GM23338 (cell line): Measurements from ENCODE around the gene AFF3. TPM values are rescaled to one million over a fixed set of nuclear protein-coding genes. Genes with fewer than 3 reads are reported as not detected.

Experiments used
- ATAC-seq: fragments of 200-7000 bp; cut with Tn5 transposase; 3 replicates; pipeline ENCODE4 v1.9.1; 2020
- DNase-seq: peaks from one replicate; pipeline ENCODE4 v3.0.0-alpha.2; 2015; ENCODE audit warnings: low spot score
- H2AFZ ChIP-seq: fragments of 200-600 bp; sonication (generic); 2 replicates; pipeline ENCODE4 v1.8.0; 2016; ENCODE audit warnings: antibody characterized with exemption, mild to moderate bottlenecking, moderate library complexity
- H3F3A ChIP-seq: fragments of 200-600 bp; sonication (generic); replicated peaks from 2 replicates; pipeline ENCODE4 v1.8.0; 2017; ENCODE audit warnings: antibody characterized with exemption, mixed run types, low read depth
- H3K27ac ChIP-seq: fragments of 200-600 bp; sonication (generic); 2 replicates; pipeline ENCODE4 v1.6.1; 2016; ENCODE audit warnings: low read depth
- H3K27me3 ChIP-seq: fragments of 200-600 bp; sonication (generic); 2 replicates; pipeline ENCODE4 v1.8.0; 2016; ENCODE audit warnings: mild to moderate bottlenecking, mixed run types, moderate library complexity; ENCODE audit not compliant: insufficient read depth
- H3K36me3 ChIP-seq: fragments of 200-600 bp; sonication (generic); 2 replicates; pipeline ENCODE4 v1.8.0; 2016; ENCODE audit warnings: mild to moderate bottlenecking; ENCODE audit not compliant: insufficient read depth
- H3K4me1 ChIP-seq: fragments of 200-600 bp; sonication (generic); 2 replicates; pipeline ENCODE4 v1.8.0; 2016; ENCODE audit warnings: mild to moderate bottlenecking, moderate library complexity; ENCODE audit not compliant: insufficient read depth
- H3K4me2 ChIP-seq: fragments of 200-600 bp; sonication (generic); 2 replicates; pipeline ENCODE4 v1.7.1; 2017; ENCODE audit warnings: mixed run types
- H3K4me3 ChIP-seq: fragments of 200-600 bp; sonication (generic); 2 replicates; pipeline ENCODE4 v1.6.1; 2016; ENCODE audit warnings: mixed run types
- H3K79me2 ChIP-seq: fragments of 200-600 bp; sonication (generic); replicated peaks from 2 replicates; pipeline ENCODE4 v1.8.0; 2017; ENCODE audit warnings: mild to moderate bottlenecking; ENCODE audit not compliant: insufficient read depth
- H3K9me2 ChIP-seq: fragments of 200-600 bp; sonication (generic); 2 replicates; pipeline ENCODE4 v1.8.0; 2017; ENCODE audit not compliant: insufficient read depth
- H4K20me1 ChIP-seq: fragments of 200-600 bp; sonication (generic); replicated peaks from 2 replicates; pipeline ENCODE4 v1.8.0; 2017; ENCODE audit warnings: mild to moderate bottlenecking; ENCODE audit not compliant: insufficient read depth
- H3K27ac Mint-ChIP-seq: 2 replicates; pipeline ENCODE4 v1.8.0; 2020; ENCODE audit warnings: inconsistent platforms, mild to moderate bottlenecking, moderate library complexity, mixed read lengths
- H3K27me3 Mint-ChIP-seq: 3 replicates; pipeline ENCODE4 v1.8.0; 2022; ENCODE audit warnings: low read depth, mild to moderate bottlenecking, moderate library complexity, mixed read lengths, inconsistent platforms; ENCODE audit not compliant: insufficient read depth, poor library complexity
- H3K36me3 Mint-ChIP-seq: 3 replicates; pipeline ENCODE4 v1.8.0; 2021; ENCODE audit warnings: low read depth, mild to moderate bottlenecking, inconsistent platforms, moderate library complexity, mixed read lengths
- H3K4me1 Mint-ChIP-seq: 3 replicates; pipeline ENCODE4 v1.8.0; 2020; ENCODE audit warnings: mild to moderate bottlenecking, inconsistent platforms, mixed read lengths
- H3K4me3 Mint-ChIP-seq: 3 replicates; pipeline ENCODE4 v1.8.0; 2021; ENCODE audit warnings: moderate library complexity, mild to moderate bottlenecking, inconsistent platforms, mixed read lengths
- H3K9me3 Mint-ChIP-seq: 3 replicates; pipeline ENCODE4 v1.8.0; 2020; ENCODE audit warnings: moderate library complexity, mild to moderate bottlenecking, inconsistent platforms, mixed read lengths
- CREB1 ChIP-seq: fragments of 250-450 bp; sonication (Bioruptor Pico); IDR thresholded peaks from 2 replicates; pipeline ENCODE4 v1.5.0; 2020; ENCODE audit warnings: low read depth, mild to moderate bottlenecking, moderate library complexity
- EZH2 ChIP-seq: fragments of 200-600 bp; sonication (generic); IDR thresholded peaks from one replicate; pipeline ENCODE4 v1.8.0; 2017; ENCODE audit warnings: antibody characterized with exemption, mild to moderate bottlenecking, low read depth; ENCODE audit not compliant: unreplicated experiment
- EZH2phosphoT487 ChIP-seq: fragments of 200-600 bp; sonication (generic); IDR thresholded peaks from one replicate; pipeline ENCODE4 v1.8.1; 2018; ENCODE audit warnings: antibody characterized with exemption; ENCODE audit not compliant: unreplicated experiment
- NANOG ChIP-seq: IDR thresholded peaks from 2 replicates; pipeline ENCODE4 v1.6.1; 2016; ENCODE audit warnings: antibody characterized with exemption, borderline replicate concordance
- STAT1 ChIP-seq: IDR thresholded peaks from one replicate; pipeline ENCODE4 v1.6.1; 2016; ENCODE audit warnings: antibody characterized with exemption; ENCODE audit not compliant: unreplicated experiment
- ZNF331 ChIP-seq: fragments of 250-450 bp; sonication (Bioruptor Pico); IDR thresholded peaks from 2 replicates; pipeline ENCODE4 v1.5.0; 2020; ENCODE audit warnings: low read depth, mild to moderate bottlenecking, moderate library complexity
- polyA plus RNA-seq: library from polyadenylated mRNA; unstranded; fragments of >200 nt; fragmentation: Nextera tagmentation; extraction: Ambion mirVana; gene quantifications from 2 replicates; pipeline ENCODE4 v1.2.1, GENCODE V29; 2016
- total RNA-seq: library from RNA; depleted of rRNA; stranded (reverse); fragments of >200 nt; shearing (Covaris generic); gene quantifications from 2 replicates; pipeline ENCODE4 v1.2.3, GENCODE V29; 2014
- TF ChIP-seq, protein P1 (sequence below): IDR thresholded peaks from 2 replicates; pipeline ENCODE4 v1.6.1; 2016; ENCODE audit warnings: antibody characterized with exemption
- TF ChIP-seq, protein P2 (sequence below), 2 experiments: fragments of 200-600 bp in 1 of 2; sonication (generic) in 1 of 2; conservative IDR thresholded peaks; 2 replicates each; pipeline versions ENCODE4 v1.5.1 to v1.6.1; 2016 to 2017; ENCODE audit warnings: antibody characterized with exemption in 2 of 2, low read depth in 2 of 2, mild to moderate bottlenecking in 2 of 2, moderate library complexity in 1 of 2
- TF ChIP-seq, protein P3 (sequence below): IDR thresholded peaks from one replicate; pipeline ENCODE4 v1.6.1; 2018; ENCODE audit warnings: antibody characterized with exemption; ENCODE audit not compliant: unreplicated experiment
- TF ChIP-seq, protein P4 (sequence below): fragments of 250-450 bp; sonication (Bioruptor Pico); IDR thresholded peaks from 2 replicates; pipeline ENCODE4 v1.5.0; 2020; ENCODE audit warnings: mild to moderate bottlenecking, moderate library complexity

Gene AFF3
- total and polyA plus RNA-seq, 2 experiments from 2014 or later: 0.73 to 1.4 TPM

DNA sequence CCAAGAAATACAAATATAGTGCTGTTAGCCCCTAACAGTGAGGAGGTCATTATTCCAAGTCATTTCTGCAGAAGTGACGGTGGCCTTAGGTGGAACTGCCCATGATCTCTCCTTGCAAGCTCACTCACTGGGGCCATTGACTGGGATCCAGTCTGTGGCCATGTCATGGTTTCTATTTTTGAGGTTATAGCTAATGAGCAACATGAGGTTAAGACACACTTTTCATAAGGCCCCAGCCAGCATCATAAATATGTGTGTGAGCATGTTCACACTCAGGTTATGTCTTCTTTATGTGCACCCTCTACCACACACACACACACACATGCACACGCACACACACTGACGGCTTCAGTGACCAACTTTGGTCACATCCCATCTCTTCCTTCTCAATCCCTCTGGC is 484 bp downstream of the AFF3 start:
- Mint-ChIP-seq H3K27ac (no peak overlapping the region), H3K9me3 (peaks cover 9% of the 10 kb centered on the region; the same call in 2 of the 3 replicates), H3K27me3 (peaks cover 7% of the 10 kb centered on the region), H3K4me3 (no peak overlapping the region), H3K36me3 (no peaks in the 10 kb centered on the region; the same call in 2 of the 3 replicates), H3K4me1 (no peaks in the 10 kb centered on the region)
- H4K20me1 ChIP-seq: no peaks in the 10 kb centered on the region
- H3K4me1 ChIP-seq: no peaks in the 10 kb centered on the region
- no peaks in the 10 kb centered on the region for H3K79me2 ChIP-seq
- H2AFZ ChIP-seq: no peak overlapping the region
- H3K4me3 ChIP-seq: no peak overlapping the region
- H3K27ac ChIP-seq: no peak overlapping the region
- ATAC-seq: no peak
- no peaks in the 10 kb centered on the region for H3K27me3 ChIP-seq
- H3F3A ChIP-seq: no peaks in the 10 kb centered on the region
- H3K36me3 ChIP-seq: no peaks in the 10 kb centered on the region
- DNase-seq: no peak
- TF ChIP-seq STAT1 (no peak), EZH2 (no peak), NANOG (no peak), ZNF331 (CRISPR knock-in tag) (no peak)
- H3K4me2 ChIP-seq: no peak overlapping the region
- no peaks in the 10 kb centered on the region for H3K9me2 ChIP-seq

DNA sequence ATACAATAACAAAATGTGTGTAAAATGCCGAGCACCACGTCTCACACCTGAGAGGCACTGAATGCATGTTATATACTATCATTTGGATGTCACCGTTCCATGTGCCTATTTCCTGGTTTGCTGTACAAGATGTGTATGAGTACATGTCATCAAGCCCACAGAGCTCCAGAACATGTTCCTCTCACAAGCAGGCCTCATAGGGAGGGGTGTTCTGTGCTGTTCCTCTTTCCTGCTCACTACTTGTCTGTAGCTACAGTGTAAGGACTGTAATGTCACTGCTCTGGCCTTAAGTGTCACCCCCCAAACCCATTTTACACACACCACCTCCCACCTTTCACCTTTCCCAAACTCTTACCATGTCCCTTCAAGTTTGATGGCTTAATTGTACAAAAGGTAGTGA is 1.8 kb downstream of the AFF3 start:
- no peaks in the 10 kb centered on the region for H3K79me2 ChIP-seq
- H3K4me2 ChIP-seq: no peak overlapping the region
- Mint-ChIP-seq H3K9me3 (peaks cover 9% of the 10 kb centered on the region; the same call in 2 of the 3 replicates), H3K27ac (no peak overlapping the region), H3K4me1 (no peaks in the 10 kb centered on the region), H3K36me3 (no peaks in the 10 kb centered on the region; the same call in 2 of the 3 replicates), H3K4me3 (no peak overlapping the region), H3K27me3 (peaks cover 4% of the 10 kb centered on the region)
- no peak for ATAC-seq
- no peaks in the 10 kb centered on the region for H4K20me1 ChIP-seq
- no peaks in the 10 kb centered on the region for H3K9me2 ChIP-seq
- H3K4me1 ChIP-seq: no peaks in the 10 kb centered on the region
- H3K27me3 ChIP-seq: no peaks in the 10 kb centered on the region
- no peak overlapping the region for H2AFZ ChIP-seq
- no peaks in the 10 kb centered on the region for H3K36me3 ChIP-seq
- no peaks in the 10 kb centered on the region for H3F3A ChIP-seq
- H3K27ac ChIP-seq: no peak overlapping the region
- no peak for DNase-seq
- no peak overlapping the region for H3K4me3 ChIP-seq
- TF ChIP-seq, protein P1, sequence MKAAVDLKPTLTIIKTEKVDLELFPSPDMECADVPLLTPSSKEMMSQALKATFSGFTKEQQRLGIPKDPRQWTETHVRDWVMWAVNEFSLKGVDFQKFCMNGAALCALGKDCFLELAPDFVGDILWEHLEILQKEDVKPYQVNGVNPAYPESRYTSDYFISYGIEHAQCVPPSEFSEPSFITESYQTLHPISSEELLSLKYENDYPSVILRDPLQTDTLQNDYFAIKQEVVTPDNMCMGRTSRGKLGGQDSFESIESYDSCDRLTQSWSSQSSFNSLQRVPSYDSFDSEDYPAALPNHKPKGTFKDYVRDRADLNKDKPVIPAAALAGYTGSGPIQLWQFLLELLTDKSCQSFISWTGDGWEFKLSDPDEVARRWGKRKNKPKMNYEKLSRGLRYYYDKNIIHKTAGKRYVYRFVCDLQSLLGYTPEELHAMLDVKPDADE: no peak
- TF ChIP-seq EZH2phosphoT487: no peak
- TF ChIP-seq, protein P2, sequence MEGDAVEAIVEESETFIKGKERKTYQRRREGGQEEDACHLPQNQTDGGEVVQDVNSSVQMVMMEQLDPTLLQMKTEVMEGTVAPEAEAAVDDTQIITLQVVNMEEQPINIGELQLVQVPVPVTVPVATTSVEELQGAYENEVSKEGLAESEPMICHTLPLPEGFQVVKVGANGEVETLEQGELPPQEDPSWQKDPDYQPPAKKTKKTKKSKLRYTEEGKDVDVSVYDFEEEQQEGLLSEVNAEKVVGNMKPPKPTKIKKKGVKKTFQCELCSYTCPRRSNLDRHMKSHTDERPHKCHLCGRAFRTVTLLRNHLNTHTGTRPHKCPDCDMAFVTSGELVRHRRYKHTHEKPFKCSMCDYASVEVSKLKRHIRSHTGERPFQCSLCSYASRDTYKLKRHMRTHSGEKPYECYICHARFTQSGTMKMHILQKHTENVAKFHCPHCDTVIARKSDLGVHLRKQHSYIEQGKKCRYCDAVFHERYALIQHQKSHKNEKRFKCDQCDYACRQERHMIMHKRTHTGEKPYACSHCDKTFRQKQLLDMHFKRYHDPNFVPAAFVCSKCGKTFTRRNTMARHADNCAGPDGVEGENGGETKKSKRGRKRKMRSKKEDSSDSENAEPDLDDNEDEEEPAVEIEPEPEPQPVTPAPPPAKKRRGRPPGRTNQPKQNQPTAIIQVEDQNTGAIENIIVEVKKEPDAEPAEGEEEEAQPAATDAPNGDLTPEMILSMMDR (conservative IDR thresholded peaks at IDR 0.05; ENCODE audit: low read depth in 2 of 2): no peak
- TF ChIP-seq STAT1: no peak
- TF ChIP-seq CREB1 (CRISPR knock-in tag): no peak
- TF ChIP-seq, protein P3, sequence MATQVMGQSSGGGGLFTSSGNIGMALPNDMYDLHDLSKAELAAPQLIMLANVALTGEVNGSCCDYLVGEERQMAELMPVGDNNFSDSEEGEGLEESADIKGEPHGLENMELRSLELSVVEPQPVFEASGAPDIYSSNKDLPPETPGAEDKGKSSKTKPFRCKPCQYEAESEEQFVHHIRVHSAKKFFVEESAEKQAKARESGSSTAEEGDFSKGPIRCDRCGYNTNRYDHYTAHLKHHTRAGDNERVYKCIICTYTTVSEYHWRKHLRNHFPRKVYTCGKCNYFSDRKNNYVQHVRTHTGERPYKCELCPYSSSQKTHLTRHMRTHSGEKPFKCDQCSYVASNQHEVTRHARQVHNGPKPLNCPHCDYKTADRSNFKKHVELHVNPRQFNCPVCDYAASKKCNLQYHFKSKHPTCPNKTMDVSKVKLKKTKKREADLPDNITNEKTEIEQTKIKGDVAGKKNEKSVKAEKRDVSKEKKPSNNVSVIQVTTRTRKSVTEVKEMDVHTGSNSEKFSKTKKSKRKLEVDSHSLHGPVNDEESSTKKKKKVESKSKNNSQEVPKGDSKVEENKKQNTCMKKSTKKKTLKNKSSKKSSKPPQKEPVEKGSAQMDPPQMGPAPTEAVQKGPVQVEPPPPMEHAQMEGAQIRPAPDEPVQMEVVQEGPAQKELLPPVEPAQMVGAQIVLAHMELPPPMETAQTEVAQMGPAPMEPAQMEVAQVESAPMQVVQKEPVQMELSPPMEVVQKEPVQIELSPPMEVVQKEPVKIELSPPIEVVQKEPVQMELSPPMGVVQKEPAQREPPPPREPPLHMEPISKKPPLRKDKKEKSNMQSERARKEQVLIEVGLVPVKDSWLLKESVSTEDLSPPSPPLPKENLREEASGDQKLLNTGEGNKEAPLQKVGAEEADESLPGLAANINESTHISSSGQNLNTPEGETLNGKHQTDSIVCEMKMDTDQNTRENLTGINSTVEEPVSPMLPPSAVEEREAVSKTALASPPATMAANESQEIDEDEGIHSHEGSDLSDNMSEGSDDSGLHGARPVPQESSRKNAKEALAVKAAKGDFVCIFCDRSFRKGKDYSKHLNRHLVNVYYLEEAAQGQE: no peak
- TF ChIP-seq, protein P4, sequence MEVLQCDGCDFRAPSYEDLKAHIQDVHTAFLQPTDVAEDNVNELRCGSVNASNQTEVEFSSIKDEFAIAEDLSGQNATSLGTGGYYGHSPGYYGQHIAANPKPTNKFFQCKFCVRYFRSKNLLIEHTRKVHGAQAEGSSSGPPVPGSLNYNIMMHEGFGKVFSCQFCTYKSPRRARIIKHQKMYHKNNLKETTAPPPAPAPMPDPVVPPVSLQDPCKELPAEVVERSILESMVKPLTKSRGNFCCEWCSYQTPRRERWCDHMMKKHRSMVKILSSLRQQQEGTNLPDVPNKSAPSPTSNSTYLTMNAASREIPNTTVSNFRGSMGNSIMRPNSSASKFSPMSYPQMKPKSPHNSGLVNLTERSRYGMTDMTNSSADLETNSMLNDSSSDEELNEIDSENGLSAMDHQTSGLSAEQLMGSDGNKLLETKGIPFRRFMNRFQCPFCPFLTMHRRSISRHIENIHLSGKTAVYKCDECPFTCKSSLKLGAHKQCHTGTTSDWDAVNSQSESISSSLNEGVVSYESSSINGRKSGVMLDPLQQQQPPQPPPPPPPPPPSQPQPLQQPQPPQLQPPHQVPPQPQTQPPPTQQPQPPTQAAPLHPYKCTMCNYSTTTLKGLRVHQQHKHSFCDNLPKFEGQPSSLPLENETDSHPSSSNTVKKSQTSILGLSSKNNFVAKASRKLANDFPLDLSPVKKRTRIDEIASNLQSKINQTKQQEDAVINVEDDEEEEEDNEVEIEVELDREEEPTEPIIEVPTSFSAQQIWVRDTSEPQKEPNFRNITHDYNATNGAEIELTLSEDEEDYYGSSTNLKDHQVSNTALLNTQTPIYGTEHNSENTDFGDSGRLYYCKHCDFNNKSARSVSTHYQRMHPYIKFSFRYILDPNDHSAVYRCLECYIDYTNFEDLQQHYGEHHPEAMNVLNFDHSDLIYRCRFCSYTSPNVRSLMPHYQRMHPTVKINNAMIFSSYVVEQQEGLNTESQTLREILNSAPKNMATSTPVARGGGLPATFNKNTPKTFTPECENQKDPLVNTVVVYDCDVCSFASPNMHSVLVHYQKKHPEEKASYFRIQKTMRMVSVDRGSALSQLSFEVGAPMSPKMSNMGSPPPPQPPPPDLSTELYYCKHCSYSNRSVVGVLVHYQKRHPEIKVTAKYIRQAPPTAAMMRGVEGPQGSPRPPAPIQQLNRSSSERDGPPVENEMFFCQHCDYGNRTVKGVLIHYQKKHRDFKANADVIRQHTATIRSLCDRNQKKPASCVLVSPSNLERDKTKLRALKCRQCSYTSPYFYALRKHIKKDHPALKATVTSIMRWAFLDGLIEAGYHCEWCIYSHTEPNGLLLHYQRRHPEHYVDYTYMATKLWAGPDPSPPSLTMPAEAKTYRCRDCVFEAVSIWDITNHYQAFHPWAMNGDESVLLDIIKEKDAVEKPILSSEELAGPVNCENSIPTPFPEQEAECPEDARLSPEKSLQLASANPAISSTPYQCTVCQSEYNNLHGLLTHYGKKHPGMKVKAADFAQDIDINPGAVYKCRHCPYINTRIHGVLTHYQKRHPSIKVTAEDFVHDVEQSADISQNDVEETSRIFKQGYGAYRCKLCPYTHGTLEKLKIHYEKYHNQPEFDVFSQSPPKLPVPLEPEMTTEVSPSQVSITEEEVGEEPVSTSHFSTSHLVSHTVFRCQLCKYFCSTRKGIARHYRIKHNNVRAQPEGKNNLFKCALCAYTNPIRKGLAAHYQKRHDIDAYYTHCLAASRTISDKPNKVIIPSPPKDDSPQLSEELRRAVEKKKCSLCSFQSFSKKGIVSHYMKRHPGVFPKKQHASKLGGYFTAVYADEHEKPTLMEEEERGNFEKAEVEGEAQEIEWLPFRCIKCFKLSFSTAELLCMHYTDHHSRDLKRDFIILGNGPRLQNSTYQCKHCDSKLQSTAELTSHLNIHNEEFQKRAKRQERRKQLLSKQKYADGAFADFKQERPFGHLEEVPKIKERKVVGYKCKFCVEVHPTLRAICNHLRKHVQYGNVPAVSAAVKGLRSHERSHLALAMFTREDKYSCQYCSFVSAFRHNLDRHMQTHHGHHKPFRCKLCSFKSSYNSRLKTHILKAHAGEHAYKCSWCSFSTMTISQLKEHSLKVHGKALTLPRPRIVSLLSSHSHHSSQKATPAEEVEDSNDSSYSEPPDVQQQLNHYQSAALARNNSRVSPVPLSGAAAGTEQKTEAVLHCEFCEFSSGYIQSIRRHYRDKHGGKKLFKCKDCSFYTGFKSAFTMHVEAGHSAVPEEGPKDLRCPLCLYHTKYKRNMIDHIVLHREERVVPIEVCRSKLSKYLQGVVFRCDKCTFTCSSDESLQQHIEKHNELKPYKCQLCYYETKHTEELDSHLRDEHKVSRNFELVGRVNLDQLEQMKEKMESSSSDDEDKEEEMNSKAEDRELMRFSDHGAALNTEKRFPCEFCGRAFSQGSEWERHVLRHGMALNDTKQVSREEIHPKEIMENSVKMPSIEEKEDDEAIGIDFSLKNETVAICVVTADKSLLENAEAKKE (CRISPR knock-in tag): no peak
